Measurements from ENCODE around the gene TNIP2.

TNIP2 gene

GRCh38 chr4:2725380-2725779, 30.8 kb downstream of the TNIP2 start:
- DNase-seq = no peak

GRCh38 chr4:2723751-2724150, 32.4 kb downstream of the TNIP2 start:
- DNase-seq = no peak

- no peak for DNase-seq
Measured at GRCh38 chr4:2722033-2722432, 34.1 kb downstream of the TNIP2 start.

- no peak for DNase-seq
Measured at GRCh38 chr4:2721586-2721985, 34.5 kb downstream of the TNIP2 start.

GRCh38 chr4:2716236-2716635, 39.9 kb downstream of the TNIP2 start:
- no peak for DNase-seq

GRCh38 chr4:2715426-2715825, 40.7 kb downstream of the TNIP2 start:
- no peak for DNase-seq

GRCh38 chr4:2714918-2715317, 41.2 kb downstream of the TNIP2 start:
- no peak for DNase-seq

GRCh38 chr4:2714061-2714770, 41.9 kb downstream of the TNIP2 start:
- DNase-seq = peak in 13 of 56 donors; percentile 9 to 59 (median 24)

- DNase-seq = no peak
Measured at GRCh38 chr4:2713337-2713736, 42.8 kb downstream of the TNIP2 start.

- DNase-seq = no peak
Measured at GRCh38 chr4:2712261-2712842, 43.8 kb downstream of the TNIP2 start.

- no peak for DNase-seq
Measured at GRCh38 chr4:2702770-2703169, 53.4 kb downstream of the TNIP2 start.

- no peak for DNase-seq
Measured at GRCh38 chr4:2702361-2702760, 53.8 kb downstream of the TNIP2 start.

- no peak for DNase-seq
Measured at GRCh38 chr4:2700031-2700430, 56.1 kb downstream of the TNIP2 start.

GRCh38 chr4:2699534-2699933, 56.6 kb downstream of the TNIP2 start:
- DNase-seq = peak in 1 of 56 donors; percentile 7

GRCh38 chr4:2698951-2699505, 57.1 kb downstream of the TNIP2 start:
- DNase-seq = no peak

- peak in 7 of 56 donors; percentile 7 to 54 (median 24) for DNase-seq
Measured at GRCh38 chr4:2698504-2698903, 57.6 kb downstream of the TNIP2 start.

- DNase-seq = no peak
Measured at GRCh38 chr4:2697995-2698414, 58.1 kb downstream of the TNIP2 start.

- DNase-seq = no peak
Measured at GRCh38 chr4:2696423-2696822, 59.7 kb downstream of the TNIP2 start.

- DNase-seq = no peak
Measured at GRCh38 chr4:2695346-2696060, 60.6 kb downstream of the TNIP2 start.

GRCh38 chr4:2694691-2695090, 61.4 kb downstream of the TNIP2 start:
- DNase-seq = no peak

GRCh38 chr4:2691952-2692435, 64.1 kb downstream of the TNIP2 start:
- DNase-seq = no peak

Measured in nucleus accumbens (tissue), 56 donors.